Endothelial cell of umbilical vein (primary cell): ENCODE measurements around the gene ZNF763.

Source experiments
- JUN ChIP-seq: IDR thresholded peaks from 2 replicates; pipeline ENCODE4 v1.6.1; 2011; ENCODE audit warnings: borderline replicate concordance, low read depth; ENCODE audit not compliant: insufficient read length, insufficient read depth
- MYC ChIP-seq: IDR thresholded peaks from one replicate; pipeline ENCODE4 v1.6.1; 2011; ENCODE audit warnings: mild to moderate bottlenecking, low read depth, low read length
- POLR2AphosphoS5 ChIP-seq: IDR thresholded peaks from 2 replicates; pipeline ENCODE4 v1.6.1; 2012; ENCODE audit warnings: low read depth, mild to moderate bottlenecking, control low read depth, low read length, moderate library complexity; ENCODE audit not compliant: insufficient read depth
- TF ChIP-seq, protein P1 (sequence below), 2 donors: IDR thresholded peaks; 1 replicate in 1 of 2; 2 replicates in 1 of 2; pipeline ENCODE4 v1.5.1; 2011; ENCODE audit warnings: low read length in 2 of 2, mild to moderate bottlenecking in 2 of 2, moderate library complexity in 2 of 2, control low read depth in 1 of 2, inconsistent platforms in 1 of 2, low read depth in 1 of 2; ENCODE audit not compliant: insufficient read depth in 1 of 2; ENCODE audit errors: extremely low read depth in 1 of 2

DNA sequence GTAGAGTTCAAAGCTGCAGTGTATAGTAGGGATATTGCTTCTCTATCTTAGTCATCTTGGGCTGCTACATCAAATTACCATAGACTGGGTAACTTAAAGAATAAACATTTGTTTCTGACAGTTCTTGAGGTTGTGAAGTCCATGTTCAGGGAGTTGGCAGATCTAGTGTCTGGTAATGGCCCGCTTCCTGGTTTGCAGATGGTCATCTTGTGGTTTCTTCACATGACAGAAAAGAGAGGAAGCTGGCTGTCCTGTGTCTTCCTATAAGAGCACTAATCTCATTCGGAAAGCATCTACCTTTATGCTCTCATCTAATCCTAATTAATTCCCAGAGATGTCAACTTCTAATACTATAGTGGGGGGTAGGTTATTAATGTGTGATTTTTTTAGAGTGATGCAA is 6.2 kb downstream of the ZNF763 start:
- TF ChIP-seq POLR2AphosphoS5 (no peak), JUN (no peak), MYC (no peak)
- TF ChIP-seq, protein P1, sequence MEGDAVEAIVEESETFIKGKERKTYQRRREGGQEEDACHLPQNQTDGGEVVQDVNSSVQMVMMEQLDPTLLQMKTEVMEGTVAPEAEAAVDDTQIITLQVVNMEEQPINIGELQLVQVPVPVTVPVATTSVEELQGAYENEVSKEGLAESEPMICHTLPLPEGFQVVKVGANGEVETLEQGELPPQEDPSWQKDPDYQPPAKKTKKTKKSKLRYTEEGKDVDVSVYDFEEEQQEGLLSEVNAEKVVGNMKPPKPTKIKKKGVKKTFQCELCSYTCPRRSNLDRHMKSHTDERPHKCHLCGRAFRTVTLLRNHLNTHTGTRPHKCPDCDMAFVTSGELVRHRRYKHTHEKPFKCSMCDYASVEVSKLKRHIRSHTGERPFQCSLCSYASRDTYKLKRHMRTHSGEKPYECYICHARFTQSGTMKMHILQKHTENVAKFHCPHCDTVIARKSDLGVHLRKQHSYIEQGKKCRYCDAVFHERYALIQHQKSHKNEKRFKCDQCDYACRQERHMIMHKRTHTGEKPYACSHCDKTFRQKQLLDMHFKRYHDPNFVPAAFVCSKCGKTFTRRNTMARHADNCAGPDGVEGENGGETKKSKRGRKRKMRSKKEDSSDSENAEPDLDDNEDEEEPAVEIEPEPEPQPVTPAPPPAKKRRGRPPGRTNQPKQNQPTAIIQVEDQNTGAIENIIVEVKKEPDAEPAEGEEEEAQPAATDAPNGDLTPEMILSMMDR (IDR thresholded peaks at IDR 0.05; ENCODE audit: extremely low read depth in 1 of 2, insufficient read depth in 1 of 2, low read depth in 1 of 2, low read length in 2 of 2) = no peak
